Activated CD4-positive, alpha-beta memory T cell treated with anti-CD3 and anti-CD28 coated beads, Interleukin-2, amount 10 ng/mL, durations not matched to agents 7 days and 5 days (primary cell): Measurements from ENCODE around the gene LTBP1. TPM values are rescaled to one million over a fixed set of nuclear protein-coding genes. Genes with fewer than 3 reads are reported as not detected.
"Not testable (repeated sequence)": the region's sequence is repeated elsewhere in the genome, so short reads cannot be mapped to it uniquely, and the experiment has no call there.

Source experiments
- CTCF ChIA-PET: fragments of 350-600 bp; sonication (Branson Sonifier 250); formaldehyde crosslinking; loops from one replicate; lab custom pipeline; 2021; ENCODE audit warnings: antibody characterized with exemption, inconsistent platforms; lab: Charles Lee
- POLR2A ChIA-PET: fragments of 350-600 bp; sonication (Branson Sonifier 250); formaldehyde crosslinking; loops from one replicate; lab custom pipeline; 2021; ENCODE audit warnings: antibody characterized with exemption; lab: Charles Lee
- DNase-seq: peaks from one replicate; pipeline ENCODE4 v3.0.0-alpha.2; 2020
- H3K27ac Mint-ChIP-seq: one replicate; pipeline ENCODE4 v1.8.0; 2021; ENCODE audit warnings: mild to moderate bottlenecking, mixed read lengths
- H3K27me3 Mint-ChIP-seq: one replicate; pipeline ENCODE4 v1.8.0; 2021; ENCODE audit warnings: mixed read lengths
- H3K36me3 Mint-ChIP-seq: one replicate; pipeline ENCODE4 v1.8.0; 2021; ENCODE audit warnings: low read depth, mixed read lengths
- H3K4me1 Mint-ChIP-seq: one replicate; pipeline ENCODE4 v1.8.0; 2021; ENCODE audit warnings: mixed read lengths
- H3K4me3 Mint-ChIP-seq: one replicate; pipeline ENCODE4 v1.8.0; 2021; ENCODE audit warnings: mild to moderate bottlenecking, mixed read lengths
- H3K9me3 Mint-ChIP-seq: one replicate; pipeline ENCODE4 v1.8.0; 2021; ENCODE audit warnings: mixed read lengths
- total RNA-seq, 2 experiments: library from RNA; stranded (reverse); gene quantifications; one replicate each; pipeline ENCODE4 v1.2.3, GENCODE V29; 2021

LTBP1 gene
- total RNA-seq, 2 experiments from 2014 or later, result 0.33 to 0.35 TPM

- H3K9me3 Mint-ChIP-seq, result no peaks in the 10 kb centered on the region
- no peaks in the 10 kb centered on the region for H3K4me1 Mint-ChIP-seq
- CTCF ChIA-PET, result interaction anchor here (0.9 kb wide), 1 partner anchor 34 kb away, joined by 3 read pairs; no protein-coding TSS in a partner anchor
- POLR2A ChIA-PET, result no interaction called here
- DNase-seq, result no peak
- H3K27me3 Mint-ChIP-seq, result peaks cover 9% of the 10 kb centered on the region
- H3K4me3 Mint-ChIP-seq, result no peak overlapping the region
- H3K27ac Mint-ChIP-seq, result no peak overlapping the region
- no peaks in the 10 kb centered on the region for H3K36me3 Mint-ChIP-seq
These were observed 483.3 kb downstream of the LTBP1 start for GRCh38 chr2:33430077-33430476.

- peaks cover 10% of the 10 kb centered on the region for H3K27me3 Mint-ChIP-seq
- no peak overlapping the region for H3K4me3 Mint-ChIP-seq
- H3K4me1 Mint-ChIP-seq, result no peaks in the 10 kb centered on the region
- ChIA-PET POLR2A (no interaction called here), CTCF (interaction anchor here (0.9 to 2.3 kb wide), 2 partner anchors 11 to 35 kb away, joined by 3 to 5 read pairs; no protein-coding TSS in a partner anchor)
- no peaks in the 10 kb centered on the region for H3K9me3 Mint-ChIP-seq
- no peaks in the 10 kb centered on the region for H3K36me3 Mint-ChIP-seq
- no peak for DNase-seq
- H3K27ac Mint-ChIP-seq, result no peak overlapping the region
These were observed 484.1 kb downstream of the LTBP1 start for GRCh38 chr2:33430856-33431255.

- Mint-ChIP-seq H3K36me3 (no peaks in the 10 kb centered on the region), H3K9me3 (no peaks in the 10 kb centered on the region), H3K4me1 (no peaks in the 10 kb centered on the region), H3K4me3 (no peak overlapping the region), H3K27ac (no peak overlapping the region), H3K27me3 (peaks cover 17% of the 10 kb centered on the region)
- ChIA-PET POLR2A (no interaction called here), CTCF (interaction anchor here (1.0 to 2.3 kb wide), 3 partner anchors 9 to 166 kb away, joined by 3 to 5 read pairs (median 3); partner anchors contain the start of gene FAM98A)
- DNase-seq, result no peak
These were observed 486.1 kb downstream of the LTBP1 start for GRCh38 chr2:33432871-33433270.

GRCh38 chr2:33433279-33434235 is 486.8 kb downstream of the LTBP1 start:
- Mint-ChIP-seq H3K4me1 (no peaks in the 10 kb centered on the region), H3K27ac (no peak overlapping the region), H3K36me3 (no peaks in the 10 kb centered on the region), H3K27me3 (peaks cover 17% of the 10 kb centered on the region), H3K4me3 (no peak overlapping the region), H3K9me3 (no peaks in the 10 kb centered on the region)
- DNase-seq, result no peak
- ChIA-PET CTCF (interaction anchor here (0.5 to 2.3 kb wide), 3 partner anchors 8 to 206 kb away, joined by 3 to 5 read pairs (median 4); no protein-coding TSS in a partner anchor), POLR2A (no interaction called here)

GRCh38 chr2:33435518-33435917 is 488.8 kb downstream of the LTBP1 start:
- Mint-ChIP-seq H3K27ac (no peak overlapping the region), H3K9me3 (no peaks in the 10 kb centered on the region), H3K36me3 (no peaks in the 10 kb centered on the region), H3K4me3 (no peak overlapping the region), H3K4me1 (no peaks in the 10 kb centered on the region), H3K27me3 (peaks cover 17% of the 10 kb centered on the region)
- ChIA-PET CTCF (no interaction called here), POLR2A (no interaction called here)
- DNase-seq, result no peak

GRCh38 chr2:33436083-33436482 is 489.3 kb downstream of the LTBP1 start:
- Mint-ChIP-seq H3K27me3 (peaks cover 17% of the 10 kb centered on the region), H3K9me3 (no peaks in the 10 kb centered on the region), H3K4me3 (no peak overlapping the region), H3K36me3 (no peaks in the 10 kb centered on the region), H3K4me1 (no peaks in the 10 kb centered on the region), H3K27ac (no peak overlapping the region)
- CTCF ChIA-PET, result interaction anchor here (2.0 kb wide), 1 partner anchor 40 kb away, joined by 4 read pairs; no protein-coding TSS in a partner anchor
- POLR2A ChIA-PET, result no interaction called here
- no peak for DNase-seq

GRCh38 chr2:33437297-33437696 is 490.5 kb downstream of the LTBP1 start:
- no peak overlapping the region for H3K4me3 Mint-ChIP-seq
- H3K4me1 Mint-ChIP-seq, result no peaks in the 10 kb centered on the region
- POLR2A ChIA-PET, result no interaction called here
- H3K36me3 Mint-ChIP-seq, result no peaks in the 10 kb centered on the region
- no peak for DNase-seq
- peaks cover 15% of the 10 kb centered on the region for H3K27me3 Mint-ChIP-seq
- no peak overlapping the region for H3K27ac Mint-ChIP-seq
- no peaks in the 10 kb centered on the region for H3K9me3 Mint-ChIP-seq
- CTCF ChIA-PET, result interaction anchor here (0.6 to 2.0 kb wide), 2 partner anchors 38 to 43 kb away, joined by 3 to 4 read pairs; no protein-coding TSS in a partner anchor

- no peak for DNase-seq
- Mint-ChIP-seq H3K36me3 (no peaks in the 10 kb centered on the region), H3K27ac (no peak overlapping the region), H3K4me3 (no peak overlapping the region), H3K27me3 (peaks cover 10% of the 10 kb centered on the region), H3K4me1 (no peaks in the 10 kb centered on the region), H3K9me3 (no peaks in the 10 kb centered on the region)
- POLR2A ChIA-PET, result no interaction called here
- CTCF ChIA-PET, result interaction anchor here (0.6 to 2.0 kb wide), 2 partner anchors 38 to 43 kb away, joined by 3 to 4 read pairs; no protein-coding TSS in a partner anchor
These were observed 491.1 kb downstream of the LTBP1 start for GRCh38 chr2:33437815-33438214.

GRCh38 chr2:33441235-33441810 is 494.6 kb downstream of the LTBP1 start:
- Mint-ChIP-seq H3K27ac (no peak overlapping the region), H3K36me3 (no peaks in the 10 kb centered on the region), H3K4me3 (no peak overlapping the region), H3K4me1 (no peaks in the 10 kb centered on the region), H3K27me3 (peaks cover 2% of the 10 kb centered on the region), H3K9me3 (no peaks in the 10 kb centered on the region)
- ChIA-PET POLR2A (no interaction called here), CTCF (interaction anchor here (0.7 to 1.0 kb wide), 2 partner anchors 9 to 142 kb away, joined by 5 read pairs; no protein-coding TSS in a partner anchor)
- peak; percentile 25 for DNase-seq

GRCh38 chr2:33442052-33442451 is 495.3 kb downstream of the LTBP1 start:
- POLR2A ChIA-PET, H3K4me3 Mint-ChIP-seq, H3K9me3 Mint-ChIP-seq, H3K27me3 Mint-ChIP-seq, H3K4me1 Mint-ChIP-seq, H3K36me3 Mint-ChIP-seq, DNase-seq, H3K27ac Mint-ChIP-seq: not testable (repeated sequence)
- CTCF ChIA-PET, result interaction anchor here (0.7 to 1.3 kb wide), 3 partner anchors 10 to 141 kb away, joined by 5 read pairs; no protein-coding TSS in a partner anchor

- POLR2A ChIA-PET, result no interaction called here
- Mint-ChIP-seq H3K4me1 (no peaks in the 10 kb centered on the region), H3K4me3 (no peak overlapping the region), H3K27me3 (no peaks in the 10 kb centered on the region), H3K36me3 (no peaks in the 10 kb centered on the region), H3K9me3 (no peaks in the 10 kb centered on the region), H3K27ac (no peak overlapping the region)
- CTCF ChIA-PET, result interaction anchor here (0.6 to 1.3 kb wide), 2 partner anchors 33 to 141 kb away, joined by 3 to 5 read pairs; no protein-coding TSS in a partner anchor
- no peak for DNase-seq
These were observed 495.9 kb downstream of the LTBP1 start for GRCh38 chr2:33442528-33443079.

GRCh38 chr2:33443274-33443829 is 496.6 kb downstream of the LTBP1 start:
- H3K9me3 Mint-ChIP-seq, result no peaks in the 10 kb centered on the region
- no peak overlapping the region for H3K4me3 Mint-ChIP-seq
- CTCF ChIA-PET, result interaction anchor here (0.6 to 1.3 kb wide), 4 partner anchors 32 to 328 kb away, joined by 3 to 5 read pairs (median 4); no protein-coding TSS in a partner anchor
- no peak for DNase-seq
- H3K27ac Mint-ChIP-seq, result no peak overlapping the region
- no peaks in the 10 kb centered on the region for H3K27me3 Mint-ChIP-seq
- POLR2A ChIA-PET, result no interaction called here
- H3K36me3 Mint-ChIP-seq, result no peaks in the 10 kb centered on the region
- H3K4me1 Mint-ChIP-seq, result peaks cover 2% of the 10 kb centered on the region
